ENCODE measurements around the gene TICRR.

GRCh38 chr15:89528757-89529352 lies 46.4 kb upstream of the TICRR start:
- TF ChIP-seq, protein P1, sequence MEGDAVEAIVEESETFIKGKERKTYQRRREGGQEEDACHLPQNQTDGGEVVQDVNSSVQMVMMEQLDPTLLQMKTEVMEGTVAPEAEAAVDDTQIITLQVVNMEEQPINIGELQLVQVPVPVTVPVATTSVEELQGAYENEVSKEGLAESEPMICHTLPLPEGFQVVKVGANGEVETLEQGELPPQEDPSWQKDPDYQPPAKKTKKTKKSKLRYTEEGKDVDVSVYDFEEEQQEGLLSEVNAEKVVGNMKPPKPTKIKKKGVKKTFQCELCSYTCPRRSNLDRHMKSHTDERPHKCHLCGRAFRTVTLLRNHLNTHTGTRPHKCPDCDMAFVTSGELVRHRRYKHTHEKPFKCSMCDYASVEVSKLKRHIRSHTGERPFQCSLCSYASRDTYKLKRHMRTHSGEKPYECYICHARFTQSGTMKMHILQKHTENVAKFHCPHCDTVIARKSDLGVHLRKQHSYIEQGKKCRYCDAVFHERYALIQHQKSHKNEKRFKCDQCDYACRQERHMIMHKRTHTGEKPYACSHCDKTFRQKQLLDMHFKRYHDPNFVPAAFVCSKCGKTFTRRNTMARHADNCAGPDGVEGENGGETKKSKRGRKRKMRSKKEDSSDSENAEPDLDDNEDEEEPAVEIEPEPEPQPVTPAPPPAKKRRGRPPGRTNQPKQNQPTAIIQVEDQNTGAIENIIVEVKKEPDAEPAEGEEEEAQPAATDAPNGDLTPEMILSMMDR (IDR thresholded peaks at IDR 0.05) = no peak
- TF ChIP-seq EP300 (IDR thresholded peaks at IDR 0.05) (no peak), POLR2A (IDR thresholded peaks at IDR 0.05) (no peak)

Data from tibial nerve (tissue), 4 donors.